HG03469 (cell line): Measurements from ENCODE around the gene BTBD9.

Experiments
- ATAC-seq: cut with Tn5 transposase; IDR thresholded peaks from one replicate; pipeline ENCODE4 v1.9.1; 2021; ENCODE audit warnings: mild to moderate bottlenecking, moderate library complexity, moderate number of reproducible peaks; ENCODE audit not compliant: unreplicated experiment

BTBD9 gene

DNA sequence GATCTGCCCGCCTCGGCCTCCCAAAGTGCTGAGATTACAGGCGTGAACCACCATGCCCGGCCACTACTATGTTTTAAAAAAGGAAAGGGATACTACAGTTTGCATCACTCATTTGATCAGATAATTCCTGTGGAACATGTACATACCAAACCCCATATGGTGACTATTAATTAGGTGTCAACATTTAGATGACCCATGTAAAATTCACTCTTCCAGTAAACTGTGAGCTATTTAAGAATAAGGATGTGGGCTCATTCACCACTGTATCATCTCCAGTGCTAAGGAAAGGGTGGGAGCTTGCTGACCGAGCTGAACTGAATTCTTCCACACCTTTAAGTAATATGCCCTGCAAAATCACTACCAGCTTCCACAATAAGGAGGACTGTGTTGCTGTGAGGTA is 127.5 kb downstream of the BTBD9 start:
- no peak for ATAC-seq

DNA sequence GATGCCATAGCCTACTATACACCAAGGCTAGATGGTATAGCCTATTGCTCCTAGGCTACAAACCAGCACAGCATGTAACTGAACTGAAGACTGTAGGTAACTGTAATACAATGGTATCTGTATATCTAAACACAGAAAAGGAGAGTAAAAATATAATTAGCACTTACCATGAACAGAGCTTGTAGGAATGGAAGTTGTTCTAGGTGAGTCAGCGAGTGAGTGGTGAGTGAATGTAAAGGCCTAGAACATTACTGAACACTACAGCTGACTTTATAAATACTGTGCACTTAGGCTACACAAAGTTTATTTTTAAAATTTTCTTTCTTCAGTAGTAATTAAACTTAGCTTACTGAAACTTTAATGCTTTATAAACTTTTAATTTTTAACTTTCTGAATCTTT is 129.5 kb downstream of the BTBD9 start:
- no peak for ATAC-seq

DNA sequence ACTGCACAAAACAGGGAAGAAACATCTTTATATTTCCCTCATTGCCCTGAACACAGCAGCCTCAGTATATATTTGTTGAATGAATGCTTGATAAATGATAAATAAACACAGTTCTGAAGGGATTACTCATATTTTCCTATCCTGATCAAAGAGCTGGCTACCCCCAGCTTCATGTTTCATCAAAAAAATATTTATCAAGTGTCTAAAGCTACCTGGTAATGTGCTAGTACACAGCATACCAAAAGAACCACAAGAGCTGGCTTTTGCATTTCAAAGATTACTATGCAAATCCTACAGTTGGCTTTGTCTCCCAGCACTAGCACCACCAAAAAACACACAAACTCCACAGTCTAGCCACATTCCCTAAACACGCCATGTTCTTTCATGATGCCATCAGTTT is 130.0 kb downstream of the BTBD9 start:
- no peak for ATAC-seq

DNA sequence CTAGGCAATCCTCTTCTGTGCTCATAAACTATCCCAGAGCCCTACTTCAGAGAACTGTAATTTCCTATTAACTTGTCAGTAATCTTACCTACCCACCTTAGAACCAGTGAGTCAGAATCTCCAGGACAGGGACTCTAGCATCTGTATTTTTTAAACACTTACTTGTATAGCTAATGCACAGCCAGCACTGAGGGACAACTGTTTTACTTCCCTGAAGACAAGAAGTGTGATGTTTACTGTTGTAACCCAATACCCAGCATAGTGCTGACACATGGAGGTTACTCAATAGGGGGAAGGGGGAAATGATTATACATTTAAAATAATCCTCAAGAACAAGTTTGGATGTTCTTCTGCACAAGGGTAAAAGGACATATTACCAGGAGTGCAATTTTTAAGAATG is 130.8 kb downstream of the BTBD9 start:
- no peak for ATAC-seq

DNA sequence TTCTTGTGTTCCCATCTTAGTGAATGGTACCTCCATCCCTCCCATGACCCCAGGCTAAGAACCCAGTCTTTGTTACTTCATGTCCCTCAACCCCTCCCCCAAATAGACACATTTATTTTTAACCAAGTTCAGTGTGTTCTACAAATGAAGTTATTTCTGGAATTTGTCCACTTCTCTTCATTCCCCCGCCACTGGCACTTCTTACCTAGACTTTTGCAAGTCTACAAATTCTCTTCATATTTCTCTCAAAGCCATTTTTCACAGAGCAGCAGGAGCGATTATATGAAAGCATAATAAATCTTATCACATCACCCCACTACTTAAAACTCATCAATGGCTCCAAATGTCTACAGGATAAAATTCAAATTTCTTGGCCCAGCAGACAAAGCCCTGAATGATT is 131.4 kb downstream of the BTBD9 start:
- ATAC-seq: no peak

DNA sequence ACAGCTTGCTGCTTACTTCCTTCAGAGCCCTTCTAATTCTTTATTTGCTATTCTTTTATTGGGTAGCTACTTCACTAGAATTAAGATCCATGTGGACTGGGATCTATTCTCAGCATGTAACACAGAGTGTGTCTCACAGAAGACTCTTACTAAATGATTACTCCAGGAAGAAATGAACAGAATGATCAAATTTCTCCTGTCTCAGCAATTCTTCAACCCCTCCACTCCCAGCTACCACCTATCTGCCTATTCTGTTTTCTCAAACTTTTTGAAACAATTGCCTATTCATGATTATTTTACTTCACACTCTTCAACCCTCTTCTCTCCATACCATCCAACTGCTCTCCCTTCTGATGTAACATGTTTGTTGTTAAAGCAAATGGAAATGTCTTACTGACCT is 132.6 kb downstream of the BTBD9 start:
- ATAC-seq: no peak

DNA sequence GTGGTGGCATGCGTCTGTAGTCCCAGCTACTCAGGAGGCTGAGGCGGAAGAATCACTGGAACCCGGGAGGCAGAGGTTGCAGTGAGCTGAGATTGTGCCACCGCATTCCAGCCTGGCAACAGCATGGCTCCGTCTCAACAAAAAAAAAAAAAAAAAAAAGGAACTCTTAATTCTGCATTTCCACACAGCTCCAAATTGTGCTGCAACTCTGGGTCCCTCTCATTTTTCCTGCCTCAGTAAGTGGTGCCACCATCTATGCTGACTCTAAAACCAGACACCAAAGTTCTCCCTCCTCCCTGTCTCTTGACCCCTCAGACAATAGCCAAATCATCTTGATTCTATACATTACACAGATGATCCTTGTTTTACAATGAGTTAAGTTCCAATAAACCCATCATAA is 133.9 kb downstream of the BTBD9 start:
- ATAC-seq: no peak

DNA sequence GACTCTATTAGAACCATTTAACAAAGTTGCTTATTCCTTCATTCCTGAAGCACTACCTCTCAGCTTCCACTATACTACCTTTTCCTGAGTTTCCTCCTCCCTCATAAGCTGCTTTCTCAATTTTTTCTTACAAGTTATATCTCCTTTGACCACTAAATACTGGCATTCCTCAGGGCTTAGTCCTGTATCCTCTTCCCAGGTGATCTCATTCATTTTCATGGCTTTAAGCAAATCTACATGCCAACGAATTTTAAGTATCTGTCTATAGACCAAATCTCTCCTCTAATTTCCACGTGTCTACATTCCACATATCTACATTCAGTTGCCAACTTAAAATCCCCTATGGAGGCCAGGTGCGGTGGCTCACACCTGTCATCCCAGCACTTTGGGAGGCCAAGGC is 134.7 kb downstream of the BTBD9 start:
- ATAC-seq: no peak

DNA sequence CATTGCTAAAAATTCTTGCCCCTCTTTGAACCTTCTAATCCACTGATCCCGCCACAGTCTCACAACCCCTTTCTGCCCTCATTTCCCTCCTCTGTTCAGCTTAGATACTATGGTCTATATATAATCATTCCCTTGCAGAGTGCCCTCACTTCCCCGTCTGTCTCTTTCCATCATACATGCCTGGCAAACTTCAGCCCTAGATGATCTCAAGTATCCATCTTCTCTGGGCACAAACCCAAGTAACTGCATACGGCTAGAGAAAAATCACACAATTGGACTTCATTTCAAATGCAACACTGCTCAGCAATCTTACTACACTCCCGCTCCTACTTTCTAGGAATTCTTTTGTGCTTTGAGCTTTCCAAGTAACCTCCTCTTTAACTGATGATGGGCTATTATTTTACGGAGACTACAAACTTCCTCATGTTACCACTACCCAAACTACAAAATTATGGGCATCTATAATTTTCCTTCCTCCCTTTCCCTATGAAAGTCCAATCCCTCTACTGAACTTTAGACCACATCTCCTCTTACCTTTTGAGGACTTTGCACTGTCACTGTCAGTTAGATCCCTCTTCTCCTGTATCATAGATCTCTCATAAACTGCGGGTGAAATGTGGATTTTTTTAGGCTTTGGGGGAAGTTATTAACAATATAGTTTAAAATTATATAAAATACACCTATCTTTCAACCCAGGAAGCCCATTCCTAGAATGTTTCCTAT is 135.6 kb downstream of the BTBD9 start:
- no peak for ATAC-seq

DNA sequence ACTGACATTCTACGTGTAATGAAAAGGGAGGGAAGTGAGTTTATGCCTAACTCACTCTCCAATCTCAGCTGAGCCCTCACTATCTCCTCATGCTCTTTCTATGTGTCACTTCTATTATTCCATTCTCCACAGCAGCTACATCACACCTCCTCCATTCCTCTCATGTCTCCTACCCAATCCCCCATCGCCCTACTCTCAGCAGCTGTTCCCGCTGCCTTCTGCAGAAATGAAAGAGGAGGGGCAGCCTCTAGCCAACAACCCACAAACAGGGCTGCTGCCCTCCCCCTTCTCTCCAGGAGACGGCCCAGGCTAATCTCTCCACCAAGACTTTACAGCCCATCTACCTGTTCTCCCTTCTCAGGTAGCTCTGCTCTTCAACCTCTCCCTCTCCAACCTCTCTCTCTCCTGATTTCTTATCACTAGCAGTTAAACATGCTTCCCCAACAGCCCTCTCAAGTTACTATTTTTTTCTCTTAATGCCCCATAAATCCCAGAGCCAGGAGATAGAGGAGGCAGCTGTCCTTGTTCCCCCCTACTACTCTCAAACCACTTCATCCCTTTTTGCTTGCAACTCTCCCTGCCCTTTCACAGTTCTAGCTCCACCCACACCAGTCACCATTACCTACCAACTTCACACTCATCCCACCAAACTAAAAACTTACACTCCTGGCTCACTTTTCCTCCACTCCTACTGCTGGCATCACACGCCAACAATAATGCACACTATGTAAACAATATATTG is 136.5 kb downstream of the BTBD9 start:
- no peak for ATAC-seq

DNA sequence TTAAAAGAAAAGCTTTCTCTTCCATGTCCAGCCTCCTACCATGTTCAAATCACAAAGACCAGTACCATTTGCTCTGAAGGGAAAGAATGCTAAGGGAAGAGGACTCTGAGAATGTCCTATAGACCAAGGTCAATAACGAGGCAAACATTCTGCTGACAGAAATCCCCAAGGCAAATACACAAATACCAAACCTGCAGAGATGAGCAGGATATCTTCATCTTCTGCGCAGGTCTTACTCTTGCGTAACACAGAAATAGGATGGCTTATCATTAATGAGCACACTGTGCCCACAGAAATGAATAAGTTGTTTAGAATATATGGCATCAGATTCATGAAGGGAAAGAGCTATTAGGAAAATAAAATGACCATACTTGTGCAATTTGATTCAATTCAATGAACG is 137.3 kb downstream of the BTBD9 start:
- no peak for ATAC-seq

DNA sequence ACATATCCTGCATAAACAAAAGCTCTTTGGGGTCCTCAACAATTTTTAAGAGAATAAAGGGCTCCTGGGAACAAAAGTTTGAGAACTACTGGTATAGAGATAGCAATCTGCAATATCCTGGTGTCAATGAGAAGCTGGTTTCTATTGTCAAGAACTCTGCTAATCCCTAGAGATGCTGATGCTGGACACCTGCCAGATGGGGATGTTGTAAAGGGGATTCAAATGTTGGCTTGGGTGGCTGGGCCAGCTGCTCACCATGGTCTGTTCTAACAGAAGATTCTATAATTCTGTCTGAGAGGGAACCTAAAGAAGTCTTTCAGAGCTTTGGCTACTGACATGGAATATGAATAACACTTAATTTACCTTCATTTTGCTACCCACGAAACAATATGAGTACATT is 137.8 kb downstream of the BTBD9 start:
- no peak for ATAC-seq

DNA sequence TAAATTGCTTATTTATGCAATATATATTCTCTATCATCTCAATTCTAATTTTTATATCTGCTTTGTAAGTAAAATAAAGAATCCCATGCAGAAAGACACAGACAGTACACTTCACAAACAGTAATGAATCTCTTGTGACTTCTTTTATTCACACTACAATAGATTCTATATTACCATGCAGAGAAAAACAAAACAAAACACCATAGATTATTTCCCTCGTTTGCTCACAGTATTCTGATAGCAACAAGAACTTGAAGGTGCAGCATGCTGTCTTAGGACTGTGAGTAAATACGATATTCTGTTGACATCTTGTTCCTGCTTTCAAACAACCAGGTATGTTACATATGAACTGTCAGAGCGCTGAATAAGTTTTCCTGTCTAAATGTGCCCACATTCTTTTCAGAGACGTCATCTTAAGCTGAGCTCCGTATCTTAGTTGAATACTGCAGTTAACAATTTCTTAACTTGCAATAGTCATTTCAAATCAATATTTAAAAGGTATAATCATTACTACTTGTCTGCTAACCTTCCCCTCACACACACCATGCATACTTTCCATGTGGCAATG is 140.1 kb downstream of the BTBD9 start:
- no peak for ATAC-seq

DNA sequence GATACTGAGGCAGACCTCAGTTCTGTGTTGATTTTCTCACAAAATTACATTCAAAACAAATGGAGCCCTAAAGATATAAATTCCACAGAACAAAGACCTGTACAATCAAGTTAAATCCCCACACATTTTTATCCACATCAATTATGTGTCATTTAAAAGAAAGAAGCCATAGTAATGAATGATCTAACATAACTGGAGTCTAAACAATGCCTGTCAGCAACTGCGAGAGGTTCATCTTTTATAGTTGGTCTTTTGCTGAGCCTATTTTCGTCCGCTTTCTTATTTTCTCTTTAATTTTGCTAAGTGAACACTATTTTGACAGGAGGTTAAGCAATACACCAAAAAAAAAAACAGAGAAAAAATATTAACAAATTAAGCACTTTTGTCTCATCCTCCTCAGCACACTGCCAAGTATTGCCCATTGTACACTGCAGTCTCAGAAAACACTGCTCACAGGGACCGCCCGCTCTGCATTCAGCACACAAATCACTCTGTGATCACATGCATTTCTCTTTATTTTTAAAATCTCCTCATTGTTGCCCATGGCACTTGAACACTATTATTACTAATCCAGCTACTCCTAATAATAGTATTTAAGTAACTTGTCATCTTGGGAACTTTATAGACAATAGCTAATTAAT is 140.8 kb downstream of the BTBD9 start:
- ATAC-seq: no peak

DNA sequence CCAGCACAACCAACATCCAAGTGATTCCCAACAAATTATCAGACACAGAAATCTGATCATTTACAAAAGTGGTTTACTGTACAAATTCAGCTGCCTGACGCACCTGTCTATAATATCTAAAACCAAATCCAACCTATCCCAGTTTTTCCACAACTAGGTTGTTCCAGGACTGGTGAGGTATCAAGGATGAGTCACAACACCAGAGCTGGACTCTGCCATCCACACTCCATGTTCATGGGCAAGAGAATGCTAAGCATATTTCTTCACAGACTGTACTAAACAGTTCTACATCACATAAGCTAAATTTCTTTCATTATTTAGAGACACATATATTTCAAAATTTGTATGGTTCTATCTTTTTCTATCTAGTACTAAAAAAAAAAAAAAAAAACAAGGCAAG is 141.6 kb downstream of the BTBD9 start:
- ATAC-seq: no peak

DNA sequence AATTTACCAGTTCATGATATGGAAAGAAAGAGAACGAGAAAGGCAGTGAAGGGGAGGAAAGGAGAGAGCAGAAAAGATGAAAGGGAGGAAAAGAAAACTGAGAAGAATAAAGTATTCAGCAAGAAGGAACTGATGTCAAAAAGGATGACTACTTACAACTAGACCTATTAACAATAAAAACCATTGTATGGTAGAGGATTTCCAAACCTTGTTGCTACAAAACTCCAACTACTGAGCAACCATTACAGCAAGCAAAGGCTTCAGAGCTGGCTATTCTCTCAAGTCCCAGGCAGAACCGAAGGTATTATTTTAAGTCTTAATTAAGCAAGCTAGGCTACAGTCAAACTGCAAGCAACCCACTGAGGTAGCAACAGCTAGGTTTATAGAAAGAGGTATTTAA is 142.2 kb downstream of the BTBD9 start:
- ATAC-seq: no peak

DNA sequence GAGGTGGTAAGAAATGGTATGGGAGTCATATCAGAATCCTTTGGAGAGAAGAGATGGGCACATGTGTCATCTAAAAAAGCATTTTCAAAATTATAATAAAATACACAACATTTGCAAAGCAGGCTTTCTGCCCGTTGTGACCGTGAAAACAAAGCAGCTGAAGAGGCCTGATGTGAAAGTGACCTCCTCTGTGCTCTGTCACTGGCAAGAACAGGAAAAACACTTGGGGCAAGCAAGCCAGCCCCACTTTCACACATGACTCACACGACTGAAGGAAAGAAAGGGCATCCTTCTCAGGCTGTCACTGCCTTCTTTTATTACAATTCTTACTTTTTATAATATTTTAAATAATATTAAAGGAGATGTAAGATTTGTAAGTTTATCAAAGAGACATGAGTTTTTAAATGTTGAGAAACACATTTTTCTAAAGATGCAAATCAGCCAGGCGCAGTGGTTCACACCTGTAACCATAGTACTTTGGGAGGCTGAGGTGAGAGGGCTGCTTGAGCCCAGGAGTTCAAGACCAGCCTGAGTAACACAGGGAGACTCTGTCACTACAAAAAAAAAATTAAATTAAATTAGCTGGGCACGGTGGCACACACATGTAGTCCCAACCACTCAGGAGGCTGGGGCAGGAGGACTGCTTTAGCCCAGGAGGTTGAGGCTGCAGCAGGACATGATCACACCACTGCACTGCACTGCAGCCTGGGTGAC is 143.7 kb downstream of the BTBD9 start:
- no peak for ATAC-seq

DNA sequence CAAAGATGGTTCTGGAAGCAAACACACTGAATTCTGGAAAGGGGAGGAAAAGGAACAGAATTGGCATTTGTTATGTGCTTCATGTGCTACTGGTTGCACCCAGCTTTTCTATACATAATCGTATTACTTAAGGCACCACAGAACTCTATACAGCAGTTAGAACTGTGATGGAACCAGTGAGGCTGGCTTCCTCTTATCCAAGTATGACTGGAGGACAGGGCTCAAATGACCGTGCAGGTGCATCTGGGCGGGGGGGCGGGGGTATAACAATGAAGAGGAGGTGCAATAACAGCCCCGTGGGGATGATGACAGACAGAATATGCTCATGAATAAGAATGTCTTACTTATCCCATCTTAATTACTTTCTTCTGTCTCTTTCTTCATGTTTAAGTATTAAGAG is 144.2 kb downstream of the BTBD9 start:
- no peak for ATAC-seq

DNA sequence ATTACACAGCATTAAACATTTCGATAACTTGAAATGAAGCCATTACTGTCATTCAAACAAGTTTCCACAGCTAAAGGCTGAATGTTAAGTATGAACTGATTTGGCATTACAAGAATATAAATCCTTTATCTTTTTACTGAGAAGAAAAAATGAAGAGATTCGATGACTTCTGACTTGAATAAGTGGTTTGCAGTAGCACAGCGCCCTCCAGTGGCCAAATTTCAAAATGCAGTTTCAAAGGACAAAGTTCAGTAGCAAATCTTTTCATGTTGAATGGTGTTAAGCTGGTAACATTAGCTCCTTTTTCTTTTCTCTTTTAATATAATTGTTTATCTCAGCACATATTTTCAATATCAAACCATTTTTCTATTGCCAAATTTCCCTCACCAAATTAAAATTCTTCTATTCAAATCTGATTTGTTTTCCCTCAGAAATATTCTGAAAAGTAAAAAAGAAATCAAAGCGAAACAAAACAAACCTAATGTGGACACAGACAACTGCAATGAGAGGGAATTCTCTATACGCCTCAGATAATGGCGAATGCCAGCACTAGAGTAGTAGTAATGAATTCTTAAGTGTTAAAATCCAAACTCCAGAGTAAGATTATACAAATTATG is 145.7 kb downstream of the BTBD9 start:
- ATAC-seq: no peak

DNA sequence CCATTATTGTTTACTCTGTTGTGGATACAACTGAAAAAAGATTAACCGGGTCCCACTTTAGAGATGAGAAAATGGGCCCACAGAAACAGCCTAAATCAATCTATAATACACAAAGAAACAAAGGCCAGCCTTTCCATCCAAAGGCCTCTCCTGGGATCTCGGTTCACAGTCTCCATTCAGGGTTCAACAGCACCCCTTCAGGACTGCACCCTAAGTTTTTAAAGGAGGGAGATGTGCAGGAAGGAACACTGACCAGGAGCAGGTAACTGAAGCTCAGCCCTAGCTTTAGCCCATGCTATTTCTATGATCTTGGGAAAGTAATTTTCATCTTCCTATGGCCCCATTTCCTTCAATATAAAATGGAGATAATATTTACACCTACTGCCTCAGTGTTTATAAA is 147.7 kb downstream of the BTBD9 start:
- ATAC-seq: no peak

DNA sequence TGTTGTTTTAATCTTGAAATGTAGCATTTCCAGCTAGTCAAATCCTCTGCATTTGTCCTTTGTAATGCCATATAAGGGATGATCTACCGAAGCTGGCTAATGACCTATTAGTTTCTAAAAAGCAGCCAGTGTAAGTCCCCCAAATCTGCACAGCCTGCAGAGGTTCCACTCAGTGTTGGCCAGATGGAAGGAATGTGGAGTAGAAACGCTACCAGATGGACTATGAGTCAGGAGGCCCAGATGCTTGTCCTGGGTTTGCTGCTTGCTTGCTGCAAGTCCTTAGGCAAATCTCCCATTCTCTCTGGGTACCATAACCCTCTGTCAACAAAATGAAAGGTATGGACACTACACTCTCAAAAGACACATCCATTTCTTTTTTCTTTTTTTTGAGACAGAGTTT is 149.8 kb downstream of the BTBD9 start:
- ATAC-seq: no peak
